GM13977 (cell line): ENCODE measurements around the gene SYT15B.
"Not testable (repeated sequence)": the region's sequence is repeated elsewhere in the genome, so short reads cannot be mapped to it uniquely, and the experiment has no call there.

Source experiments
- DNase-seq: peaks from one replicate; pipeline ENCODE4 v3.0.0; 2012; ENCODE audit warnings: low spot score
- in situ Hi-C: fragments of 300-500 bp; cut with MboI; formaldehyde crosslinking; loops from one replicate; pipeline ENCODE4 v1.12.0; 2022; ENCODE audit warnings: low sequenced_read_pairs, low pct_unique_long_range_greater_than_20kb, mixed read lengths, inconsistent platforms; ENCODE audit not compliant: unreplicated experiment

Gene SYT15B

DNA sequence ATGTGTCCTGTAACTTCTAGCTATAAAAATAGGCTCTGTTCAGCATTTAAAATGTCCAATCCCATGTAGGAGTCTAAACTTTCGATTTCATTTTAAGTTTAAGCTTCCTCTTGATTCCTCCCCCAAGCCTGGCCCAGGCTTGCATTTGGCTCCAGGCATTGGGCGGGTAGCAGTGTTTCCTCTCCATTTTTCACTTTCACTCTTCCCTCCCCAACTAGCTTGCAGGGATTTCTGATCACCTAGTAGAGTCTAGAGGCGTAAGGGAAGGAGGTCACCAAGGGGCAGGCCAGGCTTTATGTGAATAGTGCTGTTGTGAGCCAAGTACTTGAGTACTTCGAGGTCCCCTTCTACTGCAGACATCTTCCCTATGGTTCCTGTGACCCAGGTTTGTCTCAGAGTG, 18.5 kb downstream of the SYT15B start:
- in situ Hi-C loops, DNase-seq: not testable (repeated sequence)

DNA sequence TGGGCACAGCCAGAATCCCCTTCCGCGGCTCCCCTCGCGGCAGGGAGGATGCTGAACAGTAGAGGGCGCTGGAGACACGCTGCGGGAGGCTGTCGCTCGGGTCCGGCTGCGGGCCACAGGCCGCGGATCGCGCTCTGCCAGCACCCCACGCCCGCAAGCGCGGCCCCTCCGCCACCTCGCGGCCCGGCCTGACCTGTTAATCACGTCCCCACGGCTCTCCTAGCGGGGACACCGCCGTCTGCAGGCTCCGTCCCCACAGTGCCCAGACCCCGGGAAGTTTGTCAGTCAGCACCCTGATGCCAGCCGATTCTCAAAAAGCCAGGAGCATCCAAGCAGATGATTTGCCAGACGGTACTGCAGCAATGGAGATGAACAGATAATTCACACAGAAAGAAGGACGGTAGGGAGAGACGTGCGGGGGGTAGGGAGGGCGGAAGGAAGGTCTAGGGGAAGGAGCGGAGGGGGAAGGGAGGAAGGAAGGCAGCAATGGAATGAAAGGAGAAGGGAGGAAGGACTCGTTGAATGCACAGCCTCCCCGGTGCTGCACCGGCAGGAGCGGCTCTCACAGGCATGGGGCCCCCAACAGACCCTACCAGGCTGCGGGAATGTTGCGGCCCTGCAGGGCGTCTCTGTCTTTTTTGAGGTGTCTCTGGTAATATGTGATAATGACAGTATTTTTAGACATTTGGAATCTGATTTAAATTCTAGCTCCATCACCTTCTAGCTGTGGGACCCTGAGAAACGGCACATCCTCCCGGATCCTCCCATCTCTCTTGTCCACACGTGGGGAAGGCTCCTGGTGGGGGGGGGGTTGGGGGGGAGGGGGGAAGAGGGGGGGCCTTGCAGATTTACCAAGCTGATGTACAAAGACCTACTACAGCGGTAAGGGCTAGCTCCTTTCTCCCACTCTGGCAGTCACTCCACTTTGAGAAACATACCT, 19.5 kb downstream of the SYT15B start:
- in situ Hi-C loops, DNase-seq: not testable (repeated sequence)

DNA sequence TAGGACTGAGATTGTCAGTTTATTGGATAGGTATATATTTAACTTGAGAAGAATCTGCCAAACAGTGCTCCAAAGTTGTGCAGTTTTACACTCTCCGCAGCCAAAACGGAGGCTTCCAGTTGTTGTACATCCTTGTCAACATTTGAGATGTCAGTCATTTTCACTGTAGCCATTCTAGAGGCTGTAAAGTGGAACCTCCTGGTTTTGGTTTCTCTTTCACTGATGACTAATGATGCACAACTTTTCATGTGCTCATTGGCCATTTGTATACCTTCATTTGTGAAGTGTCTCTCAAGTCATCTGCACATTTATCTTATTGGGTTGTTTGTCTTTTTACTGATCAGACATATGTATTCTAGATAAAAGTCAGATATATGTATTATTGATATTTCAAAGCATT, 22.5 kb downstream of the SYT15B start:
- DNase-seq, in situ Hi-C loops: not testable (repeated sequence)

DNA sequence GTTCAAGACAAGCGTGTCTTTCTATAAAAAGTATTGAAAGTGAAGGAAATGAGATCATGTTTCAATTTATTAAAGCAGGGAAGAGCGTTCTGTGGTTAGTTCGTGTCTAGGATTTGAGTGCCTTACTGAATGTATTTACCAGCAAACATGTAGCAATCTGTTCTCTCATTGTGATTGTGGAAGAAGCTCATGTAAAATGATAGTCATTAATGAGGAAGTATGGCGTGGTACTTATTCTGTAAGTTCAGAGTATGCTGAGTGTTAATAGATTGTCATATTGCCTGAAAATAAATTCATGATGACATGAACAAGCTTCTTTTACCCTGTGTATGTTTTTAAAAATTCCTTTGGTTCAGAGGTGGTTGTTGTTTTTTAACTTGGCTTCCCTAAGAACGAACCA, 32.5 kb downstream of the SYT15B start:
- DNase-seq, in situ Hi-C loops: not testable (repeated sequence)

DNA sequence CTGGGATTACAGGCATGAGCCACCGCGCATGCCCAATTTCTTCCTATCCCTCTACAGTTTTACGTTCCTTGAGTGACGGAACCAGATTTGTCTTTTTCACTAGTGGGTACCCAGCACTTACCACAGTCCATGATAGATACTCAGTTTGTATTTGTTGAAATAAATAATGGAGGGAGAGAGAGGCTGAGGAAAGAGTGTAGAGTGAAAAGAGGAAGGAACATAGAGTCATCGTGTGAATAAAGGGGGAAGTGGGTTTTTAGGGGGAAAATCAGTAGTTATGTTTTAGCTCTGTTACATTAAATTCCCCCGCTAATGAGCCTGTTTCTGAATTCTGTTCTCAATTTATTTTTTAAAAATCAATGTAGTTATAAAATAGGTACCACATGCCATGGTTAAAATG, 37.7 kb downstream of the SYT15B start:
- in situ Hi-C loops, DNase-seq: not testable (repeated sequence)

DNA sequence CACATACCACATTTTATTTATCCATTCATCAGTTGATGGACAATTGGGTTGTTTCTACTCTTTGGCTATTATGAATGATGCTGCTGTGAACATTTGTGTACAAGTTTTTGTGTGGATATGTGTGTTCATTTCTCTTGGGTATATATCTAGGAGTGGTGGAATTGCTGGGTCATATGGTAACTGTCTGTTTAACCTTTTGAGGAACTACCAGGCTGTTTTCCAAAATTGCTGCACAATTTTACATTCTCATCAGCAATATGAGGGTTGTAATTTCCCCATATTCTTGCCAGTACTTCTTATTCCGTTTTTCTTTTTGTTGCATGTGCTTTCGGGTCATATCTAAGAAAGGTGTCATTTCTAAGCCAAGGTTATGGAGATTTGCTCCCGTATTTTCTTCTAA, 38.3 kb downstream of the SYT15B start:
- in situ Hi-C loops, DNase-seq: not testable (repeated sequence)

DNA sequence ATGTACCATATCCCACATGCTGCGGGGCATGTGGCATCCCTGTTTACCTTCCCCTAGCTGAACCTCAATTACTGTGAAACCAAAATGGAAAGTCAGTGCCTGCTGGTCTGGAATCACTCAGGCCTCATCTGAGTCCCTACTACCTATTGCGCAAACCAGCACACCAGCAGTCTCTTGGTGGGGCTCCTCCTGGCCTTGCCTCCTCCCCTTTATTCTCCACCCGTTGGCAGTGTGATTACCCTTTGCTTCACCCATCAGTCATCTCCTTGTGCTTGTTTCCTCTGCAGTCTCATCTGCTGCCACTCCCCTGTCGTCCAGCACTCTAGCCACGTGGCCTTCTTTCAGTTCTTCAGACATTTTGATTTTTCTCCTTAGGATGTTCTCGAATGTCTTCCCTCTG, 39.3 kb downstream of the SYT15B start:
- in situ Hi-C loops, DNase-seq: not testable (repeated sequence)

DNA sequence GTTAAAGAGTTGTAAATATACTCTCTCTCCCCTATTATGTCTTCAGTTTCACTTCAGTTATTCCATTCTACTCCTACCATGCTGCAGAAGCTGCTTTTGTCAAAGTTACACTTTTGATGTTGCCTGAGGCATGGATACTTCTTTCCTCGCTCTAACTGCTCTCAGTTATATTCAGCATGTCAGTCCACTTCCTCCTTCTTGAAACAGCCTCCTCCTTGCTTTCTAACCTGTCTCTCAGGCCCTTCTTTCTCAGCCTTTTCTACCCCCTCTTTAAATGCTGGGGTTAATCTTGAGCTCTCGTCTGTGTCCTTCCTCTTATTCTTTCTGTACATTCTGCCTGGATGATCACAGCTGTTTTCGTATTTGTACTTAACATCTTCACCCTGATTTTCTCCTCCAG, 40.0 kb downstream of the SYT15B start:
- DNase-seq, in situ Hi-C loops: not testable (repeated sequence)

DNA sequence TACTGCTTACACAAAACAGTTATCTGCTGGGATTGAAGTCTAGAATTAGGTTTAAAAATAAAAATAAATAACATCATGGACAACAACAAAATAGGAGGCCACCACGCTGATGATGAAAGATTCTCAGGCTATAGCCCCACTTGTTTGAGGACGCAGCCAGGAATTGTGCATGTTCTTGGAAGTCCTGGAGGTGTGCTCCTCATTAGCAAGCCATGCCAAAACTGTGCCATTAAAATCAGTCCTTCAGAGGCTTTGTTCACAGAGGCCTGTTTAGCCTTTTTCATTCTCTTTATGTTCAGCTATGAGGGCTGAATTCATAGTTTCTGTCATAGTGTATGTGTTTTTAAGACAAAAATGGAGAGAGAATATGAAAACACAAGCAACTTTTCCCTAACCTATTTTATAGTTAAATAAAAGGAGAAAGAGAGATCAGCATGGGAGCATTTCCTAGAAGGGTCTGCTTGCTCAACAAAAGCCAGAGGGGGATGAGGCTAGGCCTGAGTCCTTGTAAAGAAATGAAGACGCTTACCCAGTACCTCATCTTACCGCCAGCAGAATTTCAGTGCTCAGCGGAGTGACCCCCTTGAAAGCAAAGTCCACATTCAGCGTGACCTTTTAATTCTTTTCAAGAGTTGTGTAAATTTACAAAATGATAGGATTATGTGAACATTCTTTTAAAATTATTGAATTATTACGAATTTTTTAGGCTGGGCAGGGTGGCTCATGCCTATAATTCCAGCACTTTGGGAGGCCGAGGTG, 46.2 kb downstream of the SYT15B start:
- DNase-seq, in situ Hi-C loops: not testable (repeated sequence)
